A549 (cell line): ENCODE results near the gene DNASE1L1. TPM values are rescaled to one million over a fixed set of nuclear protein-coding genes. Genes with fewer than 3 reads are reported as not detected.

ENCODE experiments used
- ATAC-seq, 2 experiments: fragments of 200-7000 bp in 1 of 2; fragments of >200 bp in 1 of 2; cut with Nextera tagmentation in 1 of 2; cut with Tn5 transposase in 1 of 2; 3 replicates each; pipeline versions ENCODE4 v1.8.0 to v1.9.1; 2018 to 2020; ENCODE audit warnings: mild to moderate bottlenecking in 1 of 2, moderate library complexity in 1 of 2
- CTCF ChIA-PET: fragments of 300-600 bp; sonication (Branson Sonifier 250); formaldehyde crosslinking; extraction: SDS; loops from one replicate; lab custom pipeline; 2021; ENCODE audit warnings: antibody characterized with exemption, inconsistent platforms; lab: Yijun Ruan, JAX
- POLR2A ChIA-PET: fragments of 350-600 bp; formaldehyde crosslinking; extraction: SDS; loops from one replicate; lab custom pipeline; 2021; ENCODE audit warnings: antibody characterized with exemption, inconsistent platforms; lab: Yijun Ruan, JAX
- DNase-seq, 2 experiments: peaks; one replicate each; pipeline versions ENCODE4 v3.0.0 to v3.0.0-alpha.2; 2011 to 2016; ENCODE audit warnings: low read depth in 1 of 2, low spot score in 1 of 2
- FAIRE-seq: peaks from 2 replicates; lab custom pipeline; 2011; peaks lifted over from hg19 to GRCh38; lab: Jason Lieb, UNC
- H3K27ac ChIP-seq, 2 experiments: fragments of >200 bp; sonication (Bioruptor Twin); formaldehyde crosslinking; 3 replicates each; pipeline ENCODE4 v1.5.1; 2016 to 2017
- H3K4me1 ChIP-seq: fragments of >200 bp; sonication (Bioruptor Twin); formaldehyde crosslinking; 3 replicates; pipeline ENCODE4 v1.6.1; 2016
- H3K4me2 ChIP-seq: fragments of >200 bp; sonication (Bioruptor Twin); formaldehyde crosslinking; 3 replicates; pipeline ENCODE4 v1.6.1; 2016
- H3K4me3 ChIP-seq: fragments of >200 bp; sonication (Bioruptor Twin); formaldehyde crosslinking; 3 replicates; pipeline ENCODE4 v1.5.1; 2016
- H3K9me3 ChIP-seq: fragments of >200 bp; sonication (Bioruptor Twin); formaldehyde crosslinking; 3 replicates; pipeline ENCODE4 v1.6.1; 2016
- CBX2 ChIP-seq: fragments of 200-600 bp; sonication (generic); IDR thresholded peaks from 2 replicates; pipeline ENCODE4 v1.6.1; 2016; ENCODE audit warnings: low read depth, mild to moderate bottlenecking, borderline replicate concordance
- CBX8 ChIP-seq: fragments of 200-600 bp; sonication (generic); IDR thresholded peaks from 2 replicates; pipeline ENCODE4 v1.6.1; 2016
- CEBPB ChIP-seq, 2 experiments: fragments of >200 bp in 1 of 2; sonication (Bioruptor Twin) in 1 of 2; formaldehyde crosslinking in 1 of 2; IDR thresholded peaks; 2 replicates each; pipeline ENCODE4 v1.6.1; 2012 to 2016
- CTCF ChIP-seq: fragments of >200 bp; sonication (Bioruptor Twin); formaldehyde crosslinking; IDR thresholded peaks from 3 replicates; pipeline ENCODE4 v1.5.1; 2016
- EHMT2 ChIP-seq: fragments of 200-600 bp; sonication (generic); IDR thresholded peaks from 2 replicates; pipeline ENCODE4 v1.6.1; 2016; ENCODE audit warnings: antibody characterized with exemption, low read depth, mild to moderate bottlenecking, moderate library complexity
- ESRRA ChIP-seq: fragments of 150-350 bp; IDR thresholded peaks from 2 replicates; pipeline ENCODE4 v1.6.1; 2014; ENCODE audit warnings: mild to moderate bottlenecking, low read length, borderline replicate concordance
- FOSB ChIP-seq: fragments of 250-450 bp; sonication (Bioruptor Pico); IDR thresholded peaks from 2 replicates; pipeline ENCODE4 v1.5.0; 2020; ENCODE audit warnings: mild to moderate bottlenecking, moderate library complexity
- FOSL2 ChIP-seq, 2 experiments: fragments of 450-650 bp in 1 of 2; fragments of >200 bp in 1 of 2; sonication (Bioruptor Twin) in 1 of 2; formaldehyde crosslinking; IDR thresholded peaks; 2 replicates each; pipeline versions ENCODE4 v1.5.0 to v1.6.1; 2016 to 2020; ENCODE audit warnings: mild to moderate bottlenecking in 1 of 2, moderate library complexity in 1 of 2
- FOXS1 ChIP-seq: fragments of 250-450 bp; sonication (Bioruptor Pico); IDR thresholded peaks from 2 replicates; pipeline ENCODE4 v1.5.0; 2020; ENCODE audit warnings: mild to moderate bottlenecking, moderate library complexity
- GATA3 ChIP-seq: IDR thresholded peaks from 2 replicates; pipeline ENCODE4 v1.6.1; 2012; ENCODE audit warnings: borderline replicate concordance
- HDAC2 ChIP-seq: fragments of 200-600 bp; sonication (generic); IDR thresholded peaks from 2 replicates; pipeline ENCODE4 v1.6.1; 2016
- HEYL ChIP-seq: fragments of 250-450 bp; sonication (Bioruptor Pico); IDR thresholded peaks from 2 replicates; pipeline ENCODE4 v1.8.0; 2021; ENCODE audit warnings: mild to moderate bottlenecking, moderate library complexity
- HOXA7 ChIP-seq: fragments of 250-450 bp; sonication (Bioruptor Pico); IDR thresholded peaks from 2 replicates; pipeline ENCODE4 v1.5.0; 2020; ENCODE audit warnings: mild to moderate bottlenecking, moderate library complexity
- HOXB13 ChIP-seq: fragments of 250-450 bp; sonication (Bioruptor Pico); IDR thresholded peaks from 2 replicates; pipeline ENCODE4 v1.5.0; 2020; ENCODE audit warnings: low read depth, mild to moderate bottlenecking, moderate library complexity
- HOXB5 ChIP-seq: fragments of 250-450 bp; sonication (Bioruptor Pico); IDR thresholded peaks from 2 replicates; pipeline ENCODE4 v1.5.0; 2020; ENCODE audit warnings: mild to moderate bottlenecking, moderate library complexity
- JUN ChIP-seq, 2 experiments: fragments of >200 bp; sonication (Bioruptor Twin); formaldehyde crosslinking; IDR thresholded peaks; 2 replicates in 1 of 2; 3 replicates in 1 of 2; pipeline ENCODE4 v1.6.1; 2016 to 2017
- JUNB ChIP-seq: fragments of >200 bp; sonication (Bioruptor Twin); formaldehyde crosslinking; IDR thresholded peaks from 2 replicates; pipeline ENCODE4 v1.6.1; 2016
- KDM5A ChIP-seq: fragments of 200-600 bp; sonication (generic); IDR thresholded peaks from 2 replicates; pipeline ENCODE4 v1.6.1; 2016; ENCODE audit warnings: antibody characterized with exemption, mild to moderate bottlenecking
- MAFK ChIP-seq: fragments of 450-650 bp; IDR thresholded peaks from 2 replicates; pipeline ENCODE4 v1.6.1; 2014; ENCODE audit not compliant: partially characterized antibody
- MAZ ChIP-seq: fragments of 150-350 bp; IDR thresholded peaks from 2 replicates; pipeline ENCODE4 v1.6.1; 2014; ENCODE audit warnings: antibody characterized with exemption, low read depth, low read length, borderline replicate concordance
- NFE2L2 ChIP-seq: fragments of 150-350 bp; conservative IDR thresholded peaks from 2 replicates; pipeline ENCODE4 v1.6.1; 2014; ENCODE audit warnings: low read length
- NR3C1 ChIP-seq: fragments of >200 bp; sonication (Bioruptor Twin); formaldehyde crosslinking; IDR thresholded peaks from 3 replicates; pipeline ENCODE4 v1.6.1; 2017
- PHF8 ChIP-seq: fragments of 200-600 bp; sonication (generic); IDR thresholded peaks from 2 replicates; pipeline ENCODE4 v1.6.1; 2016; ENCODE audit warnings: low read depth, mild to moderate bottlenecking, antibody characterized with exemption, moderate library complexity, borderline replicate concordance
- POLR2AphosphoS2 ChIP-seq: conservative IDR thresholded peaks from 2 replicates; pipeline ENCODE4 v1.6.1; 2012; ENCODE audit warnings: low read length, improper control_type of control experiment, inconsistent platforms
- RAD21 ChIP-seq, 2 experiments: fragments of >200 bp in 1 of 2; sonication (Bioruptor Twin) in 1 of 2; formaldehyde crosslinking in 1 of 2; IDR thresholded peaks in 1 of 2; conservative IDR thresholded peaks in 1 of 2; 2 replicates in 1 of 2; 3 replicates in 1 of 2; pipeline ENCODE4 v1.6.1; 2012 to 2018; ENCODE audit warnings: inconsistent platforms in 1 of 2
- RARB ChIP-seq: fragments of 250-450 bp; sonication (Bioruptor Pico); IDR thresholded peaks from 2 replicates; pipeline ENCODE4 v1.8.0; 2021; ENCODE audit warnings: mild to moderate bottlenecking, moderate library complexity
- RCOR1 ChIP-seq: fragments of 150-350 bp; IDR thresholded peaks from 2 replicates; pipeline ENCODE4 v1.6.1; 2014; ENCODE audit warnings: antibody characterized with exemption, low read length, low read depth
- SMC3 ChIP-seq: fragments of >200 bp; sonication (Bioruptor Twin); formaldehyde crosslinking; IDR thresholded peaks from 3 replicates; pipeline ENCODE4 v1.6.1; 2018; ENCODE audit warnings: inconsistent platforms
- SREBF2 ChIP-seq: fragments of 450-650 bp; IDR thresholded peaks from 2 replicates; pipeline ENCODE4 v1.6.1; 2014; ENCODE audit warnings: mild to moderate bottlenecking, moderate library complexity
- TP53 ChIP-seq: fragments of 250-450 bp; sonication (Bioruptor Pico); IDR thresholded peaks from 2 replicates; pipeline ENCODE4 v1.5.0; 2021; ENCODE audit warnings: mild to moderate bottlenecking, moderate library complexity
- ZC3H11A ChIP-seq: fragments of 450-650 bp; IDR thresholded peaks from 2 replicates; pipeline ENCODE4 v1.6.1; 2014; ENCODE audit warnings: antibody characterized with exemption, mild to moderate bottlenecking
- ZNF302 ChIP-seq: fragments of 250-450 bp; sonication (Bioruptor Pico); IDR thresholded peaks from 2 replicates; pipeline ENCODE4 v1.9.0; 2021; ENCODE audit warnings: inconsistent platforms, mild to moderate bottlenecking, moderate library complexity
- ZSCAN20 ChIP-seq: fragments of 250-450 bp; sonication (Bioruptor Pico); IDR thresholded peaks from 2 replicates; pipeline ENCODE4 v1.8.0; 2022; ENCODE audit warnings: mild to moderate bottlenecking, moderate library complexity
- WGBS: methylation state at CpG from one replicate; pipeline ENCODE4 v1.1.6; 2017; ENCODE audit errors: missing lambda C conversion rate; 5-methylcytosine and 5-hydroxymethylcytosine counted together
- polyA plus RNA-seq, 4 experiments: library from polyadenylated mRNA; depleted of rRNA in 3 of 4; stranded (reverse); fragments of >200 nt; fragmentation: RNase III in 1 of 4; extraction: RNeasy Plus Mini Kit Qiagen cat#74134 plus additional on column Dnase treatment in 1 of 4; gene quantifications; 2 replicates in 3 of 4; 3 replicates in 1 of 4; pipeline ENCODE4 v1.2.3, GENCODE V29; 2011 to 2017
- TF ChIP-seq, protein P1 (sequence below): fragments of 200-600 bp; sonication (generic); IDR thresholded peaks from 2 replicates; pipeline ENCODE4 v1.6.1; 2016; ENCODE audit warnings: antibody characterized with exemption, mild to moderate bottlenecking, moderate library complexity
- TF ChIP-seq, protein P2 (sequence below): fragments of 450-650 bp; IDR thresholded peaks from 2 replicates; pipeline ENCODE4 v1.6.1; 2014; ENCODE audit warnings: antibody characterized with exemption
- TF ChIP-seq, protein P3 (sequence below): fragments of >200 bp; sonication (Bioruptor Twin); formaldehyde crosslinking; IDR thresholded peaks from 3 replicates; pipeline ENCODE4 v1.6.1; 2016

The DNASE1L1 gene
- polyA plus RNA-seq, 2 of the 4 experiments (the other 2 are of a cell fraction), result 14.3 to 24.5 TPM

GRCh38 chrX:154378059-154378798, 30.8 kb downstream of the DNASE1L1 start:
- ATAC-seq, result peak; percentile 11 to 67
- peaks cover 33% of the 10 kb centered on the region for H3K4me1 ChIP-seq
- CTCF ChIA-PET, result interaction anchor here (0.6 to 1.7 kb wide), 2 partner anchors 15 to 163 kb away, joined by 3 to 8 read pairs; no protein-coding TSS in a partner anchor
- TF ChIP-seq SMC3 (no peak), PHF8 (peak; percentile 68), JUN (IDR thresholded peaks at IDR 0.05) (peak; percentile 23 to 58; a peak in 2 of 5 replicates), EHMT2 (no peak), KDM5A (no peak), ZSCAN20 (no peak), TP53 (CRISPR knock-in tag) (0 out of 2 replicates have a peak, but pooled peaks have one; percentile 28), RARB (no peak), NFE2L2 (no peak), ZC3H11A (no peak), HOXA7 (no peak), HDAC2 (no peak), FOSL2 (IDR thresholded peaks at IDR 0.05) (no peak), FOSL2 (CRISPR knock-in tag; IDR thresholded peaks at IDR 0.05) (no peak), SREBF2 (no peak), CEBPB (IDR thresholded peaks at IDR 0.05) (no peak), CBX2 (no peak), JUNB (no peak), ZNF302 (CRISPR knock-in tag) (no peak), NR3C1 (no peak), POLR2AphosphoS2 (no peak), FOXS1 (no peak), CBX8 (no peak), HOXB13 (CRISPR knock-in tag) (no peak), RAD21 (conservative IDR thresholded peaks at IDR 0.05 in 1 of 2, IDR thresholded peaks at IDR 0.05 in 1 of 2) (no peak), HOXB5 (CRISPR knock-in tag) (no peak), MAFK (no peak), CTCF (no peak), MAZ (no peak), FOSB (CRISPR knock-in tag) (no peak), GATA3 (no peak), RCOR1 (no peak), HEYL (CRISPR knock-in tag) (no peak), ESRRA (no peak)
- TF ChIP-seq, protein P1, sequence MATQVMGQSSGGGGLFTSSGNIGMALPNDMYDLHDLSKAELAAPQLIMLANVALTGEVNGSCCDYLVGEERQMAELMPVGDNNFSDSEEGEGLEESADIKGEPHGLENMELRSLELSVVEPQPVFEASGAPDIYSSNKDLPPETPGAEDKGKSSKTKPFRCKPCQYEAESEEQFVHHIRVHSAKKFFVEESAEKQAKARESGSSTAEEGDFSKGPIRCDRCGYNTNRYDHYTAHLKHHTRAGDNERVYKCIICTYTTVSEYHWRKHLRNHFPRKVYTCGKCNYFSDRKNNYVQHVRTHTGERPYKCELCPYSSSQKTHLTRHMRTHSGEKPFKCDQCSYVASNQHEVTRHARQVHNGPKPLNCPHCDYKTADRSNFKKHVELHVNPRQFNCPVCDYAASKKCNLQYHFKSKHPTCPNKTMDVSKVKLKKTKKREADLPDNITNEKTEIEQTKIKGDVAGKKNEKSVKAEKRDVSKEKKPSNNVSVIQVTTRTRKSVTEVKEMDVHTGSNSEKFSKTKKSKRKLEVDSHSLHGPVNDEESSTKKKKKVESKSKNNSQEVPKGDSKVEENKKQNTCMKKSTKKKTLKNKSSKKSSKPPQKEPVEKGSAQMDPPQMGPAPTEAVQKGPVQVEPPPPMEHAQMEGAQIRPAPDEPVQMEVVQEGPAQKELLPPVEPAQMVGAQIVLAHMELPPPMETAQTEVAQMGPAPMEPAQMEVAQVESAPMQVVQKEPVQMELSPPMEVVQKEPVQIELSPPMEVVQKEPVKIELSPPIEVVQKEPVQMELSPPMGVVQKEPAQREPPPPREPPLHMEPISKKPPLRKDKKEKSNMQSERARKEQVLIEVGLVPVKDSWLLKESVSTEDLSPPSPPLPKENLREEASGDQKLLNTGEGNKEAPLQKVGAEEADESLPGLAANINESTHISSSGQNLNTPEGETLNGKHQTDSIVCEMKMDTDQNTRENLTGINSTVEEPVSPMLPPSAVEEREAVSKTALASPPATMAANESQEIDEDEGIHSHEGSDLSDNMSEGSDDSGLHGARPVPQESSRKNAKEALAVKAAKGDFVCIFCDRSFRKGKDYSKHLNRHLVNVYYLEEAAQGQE, result no peak
- TF ChIP-seq, protein P2, sequence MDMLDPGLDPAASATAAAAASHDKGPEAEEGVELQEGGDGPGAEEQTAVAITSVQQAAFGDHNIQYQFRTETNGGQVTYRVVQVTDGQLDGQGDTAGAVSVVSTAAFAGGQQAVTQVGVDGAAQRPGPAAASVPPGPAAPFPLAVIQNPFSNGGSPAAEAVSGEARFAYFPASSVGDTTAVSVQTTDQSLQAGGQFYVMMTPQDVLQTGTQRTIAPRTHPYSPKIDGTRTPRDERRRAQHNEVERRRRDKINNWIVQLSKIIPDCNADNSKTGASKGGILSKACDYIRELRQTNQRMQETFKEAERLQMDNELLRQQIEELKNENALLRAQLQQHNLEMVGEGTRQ, result no peak
- TF ChIP-seq, protein P3, sequence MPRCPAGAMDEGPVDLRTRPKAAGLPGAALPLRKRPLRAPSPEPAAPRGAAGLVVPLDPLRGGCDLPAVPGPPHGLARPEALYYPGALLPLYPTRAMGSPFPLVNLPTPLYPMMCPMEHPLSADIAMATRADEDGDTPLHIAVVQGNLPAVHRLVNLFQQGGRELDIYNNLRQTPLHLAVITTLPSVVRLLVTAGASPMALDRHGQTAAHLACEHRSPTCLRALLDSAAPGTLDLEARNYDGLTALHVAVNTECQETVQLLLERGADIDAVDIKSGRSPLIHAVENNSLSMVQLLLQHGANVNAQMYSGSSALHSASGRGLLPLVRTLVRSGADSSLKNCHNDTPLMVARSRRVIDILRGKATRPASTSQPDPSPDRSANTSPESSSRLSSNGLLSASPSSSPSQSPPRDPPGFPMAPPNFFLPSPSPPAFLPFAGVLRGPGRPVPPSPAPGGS, result 0 out of 3 replicates have a peak, but pooled peaks have one; percentile 27

More at GRCh38 chrX:154378059-154378798, 30.8 kb downstream of the DNASE1L1 start:
- Histone ChIP-seq H3K9me3 (no peaks in the 10 kb centered on the region), H3K4me3 (peak overlapping the region; percentile 53), H3K27ac (peak overlapping the region; percentile 89 to 99), H3K4me2 (peak overlapping the region; percentile 92)
- 26% methylated on average over 16 of the region's 79 CpGs for WGBS
- POLR2A ChIA-PET, result interaction anchor here (0.7 to 1.6 kb wide), 3 partner anchors 7 to 23 kb away, joined by 4 to 11 read pairs (median 9); partner anchors contain the start of gene RPL10
- DNase-seq, result peak in 1 of 2 experiments; percentile 55
- FAIRE-seq, result no peak
